Measurements from ENCODE around the gene CHAT. TPM values are rescaled to one million over a fixed set of nuclear protein-coding genes. Genes with fewer than 3 reads are reported as not detected.

CHAT gene
- total RNA-seq, 1 experiment from 2014 or later, result 0.18 TPM

DNA sequence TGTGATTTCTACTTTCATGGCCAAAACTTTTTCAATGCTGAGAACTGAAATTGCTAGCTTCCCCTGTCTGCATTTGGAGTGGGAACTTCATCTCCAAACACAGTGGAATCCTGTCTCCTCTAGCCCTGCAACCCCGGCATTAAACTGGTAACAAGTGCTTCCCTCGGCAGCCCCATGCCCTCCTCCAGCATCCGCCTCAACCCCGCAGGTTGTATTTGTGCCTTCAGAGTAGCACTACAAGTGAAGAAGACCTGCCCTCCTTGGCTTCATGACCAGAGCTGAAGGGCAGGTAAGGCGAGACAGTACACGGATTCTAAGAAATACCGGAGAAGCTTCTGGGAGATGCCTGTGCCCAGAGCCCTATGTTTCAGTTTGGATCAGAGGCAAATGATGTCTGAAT is 82.5 kb downstream of the CHAT start:
- Mint-ChIP-seq H3K9me3 (ENCODE audit: unreplicated experiment) (no peaks in the 10 kb centered on the region), H3K27ac (ENCODE audit: unreplicated experiment) (no peak overlapping the region), H3K4me3 (ENCODE audit: unreplicated experiment) (no peak overlapping the region), H3K36me3 (ENCODE audit: insufficient read depth, unreplicated experiment) (no peaks in the 10 kb centered on the region), H3K4me1 (ENCODE audit: low read depth, unreplicated experiment) (no peaks in the 10 kb centered on the region), H3K27me3 (ENCODE audit: insufficient read depth, unreplicated experiment) (peaks cover 6% of the 10 kb centered on the region)
- intact Hi-C loops (cut with micrococcal nuclease; ENCODE audit: unreplicated experiment), result no loop called here
- H3K9me3 ChIP-seq, result no peaks in the 10 kb centered on the region
- no peaks in the 10 kb centered on the region for H3K4me1 ChIP-seq
- DNase-seq, result no peak
- ChIA-PET POLR2A (interaction anchor here (0.6 kb wide), 1 partner anchor 1360 kb away, joined by 3 read pairs; no protein-coding TSS in a partner anchor), CTCF (no interaction called here)
- no peaks in the 10 kb centered on the region for H3K36me3 ChIP-seq (ENCODE audit: control insufficient read depth, insufficient read depth, low read length)
- no TSS peak for BruUV-seq (replicated peaks)
- no peak overlapping the region for H3K4me3 ChIP-seq (ENCODE audit: low read depth, low read length)
- TF ChIP-seq, protein P1, sequence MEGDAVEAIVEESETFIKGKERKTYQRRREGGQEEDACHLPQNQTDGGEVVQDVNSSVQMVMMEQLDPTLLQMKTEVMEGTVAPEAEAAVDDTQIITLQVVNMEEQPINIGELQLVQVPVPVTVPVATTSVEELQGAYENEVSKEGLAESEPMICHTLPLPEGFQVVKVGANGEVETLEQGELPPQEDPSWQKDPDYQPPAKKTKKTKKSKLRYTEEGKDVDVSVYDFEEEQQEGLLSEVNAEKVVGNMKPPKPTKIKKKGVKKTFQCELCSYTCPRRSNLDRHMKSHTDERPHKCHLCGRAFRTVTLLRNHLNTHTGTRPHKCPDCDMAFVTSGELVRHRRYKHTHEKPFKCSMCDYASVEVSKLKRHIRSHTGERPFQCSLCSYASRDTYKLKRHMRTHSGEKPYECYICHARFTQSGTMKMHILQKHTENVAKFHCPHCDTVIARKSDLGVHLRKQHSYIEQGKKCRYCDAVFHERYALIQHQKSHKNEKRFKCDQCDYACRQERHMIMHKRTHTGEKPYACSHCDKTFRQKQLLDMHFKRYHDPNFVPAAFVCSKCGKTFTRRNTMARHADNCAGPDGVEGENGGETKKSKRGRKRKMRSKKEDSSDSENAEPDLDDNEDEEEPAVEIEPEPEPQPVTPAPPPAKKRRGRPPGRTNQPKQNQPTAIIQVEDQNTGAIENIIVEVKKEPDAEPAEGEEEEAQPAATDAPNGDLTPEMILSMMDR (IDR thresholded peaks at IDR 0.05; ENCODE audit: insufficient read depth in 1 of 2, low read depth in 1 of 2, low read length in 1 of 2, severe bottlenecking in 1 of 2, unreplicated experiment in 1 of 2), result no peak
- peaks cover 1% of the 10 kb centered on the region; the same call in 1 of the 2 replicates for H3K27me3 ChIP-seq (replicated peaks; ENCODE audit: control insufficient read depth, insufficient read depth, low read length)

DNA sequence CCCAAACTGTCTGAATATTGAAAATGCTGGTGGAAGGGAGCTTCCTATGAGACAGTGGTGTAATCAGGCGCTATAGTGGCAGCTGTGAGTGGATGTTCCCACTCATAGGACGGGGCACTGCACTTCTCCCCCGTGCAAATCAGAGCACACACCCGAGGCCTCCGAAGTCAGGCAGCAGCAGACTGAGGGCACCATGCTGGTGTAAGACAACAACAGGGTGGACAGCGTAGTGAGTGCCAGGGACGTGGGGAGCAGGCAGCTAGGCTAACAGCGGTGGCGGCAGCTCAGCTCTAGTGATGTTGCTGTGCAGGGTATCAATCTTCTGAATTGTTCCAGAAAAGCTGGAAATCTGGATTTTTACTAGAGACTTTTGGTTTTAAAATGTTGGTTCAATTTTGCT is 84.8 kb downstream of the CHAT start:
- Mint-ChIP-seq H3K9me3 (ENCODE audit: unreplicated experiment) (no peaks in the 10 kb centered on the region), H3K4me3 (ENCODE audit: unreplicated experiment) (no peak overlapping the region), H3K27ac (ENCODE audit: unreplicated experiment) (no peak overlapping the region), H3K4me1 (ENCODE audit: low read depth, unreplicated experiment) (no peaks in the 10 kb centered on the region), H3K36me3 (ENCODE audit: insufficient read depth, unreplicated experiment) (no peaks in the 10 kb centered on the region), H3K27me3 (ENCODE audit: insufficient read depth, unreplicated experiment) (peaks cover 10% of the 10 kb centered on the region)
- Histone ChIP-seq H3K9me3 (no peaks in the 10 kb centered on the region), H3K27me3 (replicated peaks; ENCODE audit: control insufficient read depth, insufficient read depth, low read length) (peaks cover 1% of the 10 kb centered on the region; the same call in 1 of the 2 replicates), H3K4me1 (no peaks in the 10 kb centered on the region), H3K36me3 (ENCODE audit: control insufficient read depth, insufficient read depth, low read length) (no peaks in the 10 kb centered on the region), H3K4me3 (ENCODE audit: low read depth, low read length) (no peak overlapping the region)
- intact Hi-C loops (cut with micrococcal nuclease; ENCODE audit: unreplicated experiment), result no loop called here
- TF ChIP-seq, protein P1 (IDR thresholded peaks at IDR 0.05; ENCODE audit: insufficient read depth in 1 of 2, low read depth in 1 of 2, low read length in 1 of 2, severe bottlenecking in 1 of 2, unreplicated experiment in 1 of 2), result no peak
- CTCF ChIA-PET, result interaction anchor here (0.6 kb wide), 1 partner anchor 91 kb away, joined by 7 read pairs; no protein-coding TSS in a partner anchor
- no peak for DNase-seq
- POLR2A ChIA-PET, result no interaction called here
- BruUV-seq (replicated peaks), result no TSS peak

DNA sequence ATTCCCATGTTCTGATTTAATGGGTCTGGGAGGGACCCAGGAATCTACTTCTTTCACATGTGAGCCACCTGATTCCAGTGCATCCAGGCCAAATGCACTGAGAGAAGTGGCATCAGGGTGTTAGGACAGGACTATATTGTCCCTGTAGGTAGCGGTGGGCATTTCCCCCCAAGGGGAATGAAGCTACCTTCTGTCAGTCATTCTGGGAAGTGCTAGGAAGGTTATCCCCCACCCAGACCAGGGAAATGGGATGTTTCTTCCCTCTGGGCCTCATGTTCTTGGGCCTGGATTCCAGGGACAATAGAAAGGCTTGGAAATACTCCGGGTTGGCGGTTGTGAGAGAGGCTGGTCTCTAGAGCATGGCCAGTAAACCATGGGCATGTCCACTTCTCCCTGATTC is 86.4 kb downstream of the CHAT start:
- POLR2A ChIA-PET, result no interaction called here
- peaks cover 6% of the 10 kb centered on the region for H3K9me3 Mint-ChIP-seq (ENCODE audit: unreplicated experiment)
- TF ChIP-seq, protein P1 (IDR thresholded peaks at IDR 0.05; ENCODE audit: insufficient read depth in 1 of 2, low read depth in 1 of 2, low read length in 1 of 2, severe bottlenecking in 1 of 2, unreplicated experiment in 1 of 2), result no peak
- no peak overlapping the region for H3K27ac Mint-ChIP-seq (ENCODE audit: unreplicated experiment)
- no TSS peak for BruUV-seq (replicated peaks)
- H3K36me3 Mint-ChIP-seq (ENCODE audit: insufficient read depth, unreplicated experiment), result no peaks in the 10 kb centered on the region
- CTCF ChIA-PET, result no interaction called here
- no peaks in the 10 kb centered on the region for H3K4me1 ChIP-seq
- no peaks in the 10 kb centered on the region for H3K36me3 ChIP-seq (ENCODE audit: control insufficient read depth, insufficient read depth, low read length)
- H3K4me3 ChIP-seq (ENCODE audit: low read depth, low read length), result no peak overlapping the region
- peaks cover 1% of the 10 kb centered on the region; the same call in 1 of the 2 replicates for H3K27me3 ChIP-seq (replicated peaks; ENCODE audit: control insufficient read depth, insufficient read depth, low read length)
- intact Hi-C loops (cut with micrococcal nuclease; ENCODE audit: unreplicated experiment), result no loop called here
- DNase-seq, result no peak
- H3K9me3 ChIP-seq, result peaks cover 4% of the 10 kb centered on the region; the same call in 1 of the 2 replicates
- no peaks in the 10 kb centered on the region for H3K4me1 Mint-ChIP-seq (ENCODE audit: low read depth, unreplicated experiment)
- H3K4me3 Mint-ChIP-seq (ENCODE audit: unreplicated experiment), result no peak overlapping the region
- H3K27me3 Mint-ChIP-seq (ENCODE audit: insufficient read depth, unreplicated experiment), result peaks cover 10% of the 10 kb centered on the region

Measured in Caco-2 (cell line).